Effector CD8-positive, alpha-beta T cell (primary cell): ENCODE measurements around the gene RAD51C.
"Not testable (repeated sequence)": the region's sequence is repeated elsewhere in the genome, so short reads cannot be mapped to it uniquely, and the experiment has no call there.

Source experiments
- DNase-seq: peaks from one replicate; lab custom pipeline; 2025; lab: John Stamatoyannopoulos, UW
- total RNA-seq, 4 experiments: gene quantifications; one replicate each; lab custom pipeline; 2026; lab: John Stamatoyannopoulos, UW

Gene RAD51C
- total RNA-seq = 11.7 to 27.2 (median 17.8) reads per million in 4 experiments

- DNase-seq = peak; percentile 62
Measured at GRCh38 chr17:58692239-58693055, at the start of gene RAD51C. Gene RAD51C, plus strand, starts transcription at chr17:58692602. Its CDS starts 42 bp downstream, at chr17:58692644.

- DNase-seq = no peak
Measured at GRCh38 chr17:58643147-58643546, 49.3 kb upstream of the RAD51C start.

- DNase-seq = no peak
Measured at GRCh38 chr17:58648236-58648635, 44.2 kb upstream of the RAD51C start.

- DNase-seq = not testable (repeated sequence)
Measured at GRCh38 chr17:58657962-58658803, 34.2 kb upstream of the RAD51C start.

GRCh38 chr17:58658804-58659713 lies 33.3 kb upstream of the RAD51C start:
- DNase-seq = peak; percentile 70

- not testable (repeated sequence) for DNase-seq
Measured at GRCh38 chr17:58659714-58660084, 32.7 kb upstream of the RAD51C start.

- no peak for DNase-seq
Measured at GRCh38 chr17:58660621-58661020, 31.8 kb upstream of the RAD51C start.

- DNase-seq = no peak
Measured at GRCh38 chr17:58661499-58661898, 30.9 kb upstream of the RAD51C start.

GRCh38 chr17:58664302-58664701 lies 28.1 kb upstream of the RAD51C start:
- DNase-seq = no peak

GRCh38 chr17:58665946-58666857 lies 26.2 kb upstream of the RAD51C start:
- DNase-seq = no peak

- peak; percentile 9 for DNase-seq
Measured at GRCh38 chr17:58666858-58667267, 25.5 kb upstream of the RAD51C start.

GRCh38 chr17:58667934-58668597 lies 24.3 kb upstream of the RAD51C start:
- DNase-seq = no peak

- no peak for DNase-seq
Measured at GRCh38 chr17:58668598-58668935, 23.8 kb upstream of the RAD51C start.

- DNase-seq = no peak
Measured at GRCh38 chr17:58669853-58670252, 22.5 kb upstream of the RAD51C start.

GRCh38 chr17:58671969-58672368 lies 20.4 kb upstream of the RAD51C start:
- DNase-seq = no peak

- no peak for DNase-seq
Measured at GRCh38 chr17:58677194-58677880, 15.1 kb upstream of the RAD51C start.

- not testable (repeated sequence) for DNase-seq
Measured at GRCh38 chr17:58678287-58678686, 14.1 kb upstream of the RAD51C start.

GRCh38 chr17:58679263-58680037 lies 13.0 kb upstream of the RAD51C start:
- no peak for DNase-seq

- no peak for DNase-seq
Measured at GRCh38 chr17:58680038-58680369, 12.4 kb upstream of the RAD51C start.
